Activated CD4-positive, alpha-beta T cell treated with anti-CD3 and anti-CD28 coated beads for 24 hours (primary cell): ENCODE results near the gene BST2.

Experiments used
- DNase-seq, 2 donors: peaks; one replicate each; pipeline ENCODE4 v3.0.0-alpha.2; 2020; ENCODE audit warnings: low read depth in 2 of 2

BST2 gene, protein sequence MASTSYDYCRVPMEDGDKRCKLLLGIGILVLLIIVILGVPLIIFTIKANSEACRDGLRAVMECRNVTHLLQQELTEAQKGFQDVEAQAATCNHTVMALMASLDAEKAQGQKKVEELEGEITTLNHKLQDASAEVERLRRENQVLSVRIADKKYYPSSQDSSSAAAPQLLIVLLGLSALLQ

DNA sequence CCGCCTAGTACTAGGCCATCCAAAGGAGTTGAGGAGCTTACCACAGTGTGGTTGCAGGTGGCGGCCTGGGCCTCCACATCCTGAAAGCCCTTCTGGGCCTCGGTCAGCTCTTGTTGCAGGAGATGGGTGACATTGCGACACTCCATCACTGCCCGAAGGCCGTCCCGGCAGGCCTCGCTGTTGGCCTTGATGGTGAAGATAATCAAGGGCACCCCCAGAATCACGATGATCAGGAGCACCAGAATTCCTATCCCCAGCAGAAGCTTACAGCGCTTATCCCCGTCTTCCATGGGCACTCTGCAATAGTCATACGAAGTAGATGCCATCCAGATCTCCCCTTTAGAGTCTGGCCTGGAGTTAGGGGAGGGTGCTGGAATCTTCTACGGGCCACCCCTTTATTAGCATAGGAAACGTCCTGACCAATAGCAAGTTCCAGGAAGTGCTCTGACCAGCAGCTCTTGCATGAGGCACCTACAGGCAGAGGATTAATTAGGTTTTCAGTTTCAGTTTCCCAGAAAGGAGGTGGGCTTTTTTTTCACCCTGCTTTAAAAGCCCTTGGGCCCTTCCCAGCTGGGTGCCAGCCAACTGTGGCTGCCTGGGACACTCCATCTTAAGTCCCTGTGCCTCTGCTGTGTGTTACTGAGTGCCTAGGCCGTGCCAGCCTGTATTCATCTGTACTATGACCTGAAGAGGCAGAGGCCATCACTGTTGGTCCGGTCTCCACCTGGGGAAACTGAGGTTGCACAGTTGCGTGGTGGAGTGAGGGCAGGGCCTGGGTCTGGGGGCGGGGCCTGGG is at the start of gene BST2:
TSS of gene BST2 (minus strand) at position 381 of the 796 bp plus-strand sequence. CDS start at position 326, 55 bp downstream.
- no peak for DNase-seq

DNA sequence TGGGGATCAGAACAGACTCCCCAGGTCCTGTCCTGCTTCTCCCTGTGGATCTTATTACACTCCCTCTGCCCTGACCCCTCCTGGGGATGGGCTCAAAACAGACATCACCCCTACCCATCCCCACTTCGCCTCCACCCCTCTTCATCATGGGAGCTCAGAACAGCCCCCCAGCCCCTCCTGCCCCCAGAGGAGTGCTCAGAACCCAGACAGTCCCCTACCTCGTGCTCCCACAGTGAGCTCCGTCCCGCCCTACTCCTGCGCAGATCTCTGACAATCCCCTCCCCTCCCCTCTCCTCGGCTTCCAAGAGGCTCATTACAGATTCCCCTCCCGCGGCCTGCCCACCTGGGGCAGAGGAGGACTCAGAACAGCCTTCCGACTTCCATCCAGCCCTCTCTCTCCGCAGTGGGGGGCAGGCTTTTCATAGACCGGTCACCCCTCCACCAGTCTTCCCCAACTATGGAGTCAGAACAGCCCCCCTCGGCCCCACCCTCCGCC is 49.2 kb upstream of the BST2 start:
- no peak for DNase-seq

DNA sequence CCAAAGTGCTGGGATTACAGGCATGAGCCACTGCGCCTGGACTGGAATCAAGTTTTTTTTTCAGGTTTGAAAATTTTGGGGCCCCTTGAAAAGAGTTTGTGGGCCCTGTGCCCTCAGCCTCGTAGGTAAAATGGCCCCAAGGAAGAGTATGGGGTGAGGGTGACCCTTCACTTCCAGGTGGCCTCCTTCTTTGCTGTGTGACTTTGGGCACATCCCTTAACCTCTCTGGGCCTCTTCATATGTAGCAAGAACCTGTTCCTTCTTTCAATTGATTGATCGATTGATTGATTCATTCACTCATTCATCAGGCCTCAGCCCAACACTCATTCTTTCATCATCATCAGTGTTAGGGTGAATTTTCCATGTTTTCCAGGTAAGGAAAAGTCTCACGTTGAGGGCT is 46.4 kb upstream of the BST2 start:
- no peak for DNase-seq

DNA sequence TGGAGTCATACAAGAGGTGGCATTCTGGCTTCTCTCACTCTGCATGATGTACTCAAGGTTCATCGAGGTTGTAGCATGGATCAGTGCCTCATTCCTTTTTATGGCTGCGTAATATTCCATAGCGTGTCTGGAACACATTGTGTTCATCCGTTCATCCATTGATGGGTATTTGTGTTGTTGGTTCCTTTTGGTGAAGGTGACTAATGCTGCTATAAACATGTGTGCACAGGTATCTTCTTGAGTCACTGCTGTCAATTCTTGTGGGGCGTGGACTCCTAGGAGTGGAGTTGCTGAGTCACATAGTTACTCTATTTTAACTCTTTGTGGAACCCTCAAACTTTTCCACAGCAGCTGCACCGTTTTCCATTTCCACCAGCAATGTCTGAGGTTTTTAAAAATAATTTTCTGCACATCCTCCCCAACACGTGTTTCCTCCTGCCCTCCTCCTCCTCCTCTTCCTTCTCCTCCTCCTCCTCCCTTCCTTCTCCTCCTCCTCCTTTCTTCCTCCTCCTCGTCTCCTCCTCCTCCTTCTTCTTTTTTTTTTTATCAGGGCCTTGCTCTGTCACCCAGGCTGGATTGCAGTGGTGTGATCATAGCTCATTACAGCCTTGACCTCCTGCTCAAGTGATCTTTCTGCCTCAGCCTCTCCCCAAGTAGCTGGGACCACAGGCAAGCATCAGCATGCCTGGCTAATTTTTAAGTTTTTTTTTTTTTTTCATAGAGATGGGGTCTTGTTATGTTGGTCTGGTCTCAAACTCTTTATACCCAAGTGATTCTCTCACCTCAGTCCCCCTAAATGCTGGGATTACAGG is 45.0 kb upstream of the BST2 start:
- DNase-seq = peak; percentile 22 to 36

DNA sequence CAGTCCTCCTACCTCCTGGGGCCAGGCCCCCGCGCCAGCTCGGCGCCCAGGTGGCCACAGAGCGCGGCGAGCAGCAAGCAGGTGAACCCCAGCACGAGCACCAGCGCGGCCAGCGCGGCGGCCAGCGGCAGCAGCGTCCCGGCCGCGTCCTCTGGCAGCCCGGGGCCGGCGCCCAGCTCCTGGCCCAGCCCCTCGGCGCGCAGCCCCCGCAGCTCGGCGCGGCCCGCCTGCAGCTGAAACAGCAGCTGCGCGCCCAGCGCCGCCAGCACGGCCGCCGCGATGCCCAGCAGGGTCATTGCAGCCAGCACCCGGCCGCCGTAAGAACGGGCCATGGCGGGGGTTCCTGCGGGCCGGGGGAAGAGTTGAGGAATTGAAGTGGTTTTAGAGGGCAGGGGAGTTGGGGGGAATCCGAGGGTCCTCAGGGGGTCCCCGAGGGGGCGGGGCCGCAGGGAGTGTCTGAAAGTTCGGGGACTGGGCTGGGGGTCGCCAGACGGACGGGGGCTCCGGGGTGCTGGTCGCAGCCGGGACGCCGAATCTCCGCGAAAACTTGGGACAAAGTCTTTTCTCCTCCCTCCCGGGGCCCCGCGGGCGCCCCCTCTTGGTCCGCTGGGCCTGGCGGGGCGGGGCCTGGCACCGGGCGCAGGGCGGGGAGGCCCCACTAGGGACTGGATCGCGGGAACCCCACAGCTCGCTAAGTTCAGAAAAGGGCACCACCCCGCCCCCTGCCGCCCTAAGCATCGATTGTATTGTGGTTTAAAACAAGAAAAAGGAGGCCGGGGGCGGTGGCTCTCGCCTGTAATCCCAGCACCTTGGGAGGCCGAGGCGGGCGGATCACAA is 42.9 kb upstream of the BST2 start, which contains the start of gene TMEM221:
TSS of gene TMEM221 (minus strand) at position 538 of the 837 bp plus-strand sequence. CDS start at position 332, 206 bp downstream.
- DNase-seq = peak in 1 of 2 donors; percentile 52

DNA sequence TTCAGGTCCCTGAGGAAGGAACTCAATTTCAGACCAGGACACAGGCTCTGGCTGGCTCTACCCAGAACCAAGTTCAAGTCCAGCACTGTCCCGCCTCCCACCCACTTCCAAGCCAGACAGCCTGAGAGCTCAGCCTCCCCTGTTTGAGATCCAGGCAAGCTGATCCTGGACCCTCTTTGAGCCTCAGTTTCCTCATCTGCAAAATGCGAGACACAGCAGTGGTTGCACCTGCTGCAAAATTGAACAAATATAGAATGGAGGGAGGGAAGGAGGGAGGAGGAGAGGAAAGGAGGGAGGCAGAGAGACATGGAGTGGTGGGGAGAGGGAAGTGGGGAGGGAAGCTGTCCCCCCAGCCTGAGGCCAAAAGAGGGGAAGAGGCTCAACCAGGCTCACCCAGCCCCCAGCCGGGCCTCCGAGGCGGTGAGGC is 42.3 kb upstream of the BST2 start:
- DNase-seq = no peak

DNA sequence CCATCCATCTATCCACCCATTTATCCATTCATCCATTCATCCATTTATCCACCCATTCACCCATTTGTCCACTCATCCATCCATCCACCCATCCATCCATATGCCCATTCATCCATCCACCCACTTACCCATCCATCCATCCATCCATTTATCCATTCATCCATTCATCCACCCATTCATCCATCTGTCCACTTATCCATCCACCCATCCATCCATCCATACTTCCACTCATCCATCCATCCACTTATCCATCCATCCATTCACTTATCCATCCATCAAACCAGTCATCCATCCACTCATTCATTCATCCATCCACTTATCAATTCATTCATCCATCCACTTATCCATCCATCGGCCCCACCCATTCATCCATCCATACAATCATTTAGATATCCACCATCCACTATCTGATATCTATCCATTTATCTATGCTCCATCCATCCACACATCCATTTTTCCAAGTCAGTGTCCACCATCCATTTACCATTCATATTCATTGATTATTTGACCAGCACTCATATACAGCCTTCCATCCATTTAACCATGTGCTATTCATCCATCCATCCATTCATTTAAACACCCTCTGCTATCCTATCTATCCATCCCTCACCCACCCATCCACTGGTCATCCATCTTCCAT is 40.2 kb upstream of the BST2 start:
- DNase-seq = no peak

DNA sequence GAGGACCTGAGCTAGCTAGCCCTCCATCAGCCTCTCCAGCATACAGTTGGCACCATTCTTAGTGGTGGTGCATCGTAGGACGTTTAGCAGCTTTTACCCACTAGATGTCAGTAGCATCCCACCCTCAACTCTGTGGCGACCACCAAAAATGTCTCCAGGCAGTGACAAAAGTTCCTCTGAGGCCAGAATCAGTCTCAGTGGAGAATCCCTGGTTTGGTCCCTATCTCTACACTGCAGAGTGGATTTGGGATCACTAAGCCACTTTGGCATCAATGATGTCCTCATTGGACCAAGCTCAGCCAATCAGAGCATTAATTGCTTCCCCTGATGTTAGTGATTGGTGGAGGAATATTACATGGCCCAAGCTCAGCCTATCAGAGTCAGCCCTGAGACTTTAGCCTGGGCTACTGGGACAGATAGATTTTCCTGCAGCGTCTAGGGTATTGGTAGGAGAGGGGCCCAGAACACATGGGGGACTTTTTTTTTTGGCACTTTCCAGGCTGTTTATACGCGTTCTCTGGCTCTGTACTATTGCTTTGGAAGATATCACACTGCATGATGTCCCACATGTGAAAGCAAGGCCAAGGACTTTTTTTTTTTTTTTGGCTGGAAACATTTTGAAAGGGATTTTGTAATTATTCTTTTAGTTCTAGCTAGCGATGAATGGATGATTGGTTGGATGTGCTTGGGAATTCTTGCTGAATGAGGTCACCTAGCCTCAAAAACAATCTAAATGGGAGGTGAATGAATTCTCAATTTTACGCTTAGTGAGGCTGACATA is 36.0 kb upstream of the BST2 start:
- no peak for DNase-seq

DNA sequence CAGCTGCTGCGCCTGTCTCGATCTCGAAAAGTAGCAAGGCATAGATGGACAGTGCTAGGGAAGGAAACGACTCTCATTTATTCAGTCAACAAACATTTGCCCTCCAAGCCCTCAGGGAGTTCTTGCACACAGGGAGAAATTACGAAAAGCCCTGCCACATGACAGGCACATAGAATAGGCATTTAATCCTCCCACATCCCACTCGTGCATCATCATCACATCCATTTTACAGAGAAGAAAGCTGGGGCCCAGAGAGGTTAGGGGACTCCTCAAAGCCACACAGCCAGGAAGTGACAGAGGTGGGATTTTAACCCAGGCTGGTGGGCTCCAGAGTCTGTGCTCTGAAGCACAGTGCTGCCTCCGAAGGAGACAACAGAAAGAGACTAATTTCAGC is 31.4 kb upstream of the BST2 start:
- DNase-seq = no peak

DNA sequence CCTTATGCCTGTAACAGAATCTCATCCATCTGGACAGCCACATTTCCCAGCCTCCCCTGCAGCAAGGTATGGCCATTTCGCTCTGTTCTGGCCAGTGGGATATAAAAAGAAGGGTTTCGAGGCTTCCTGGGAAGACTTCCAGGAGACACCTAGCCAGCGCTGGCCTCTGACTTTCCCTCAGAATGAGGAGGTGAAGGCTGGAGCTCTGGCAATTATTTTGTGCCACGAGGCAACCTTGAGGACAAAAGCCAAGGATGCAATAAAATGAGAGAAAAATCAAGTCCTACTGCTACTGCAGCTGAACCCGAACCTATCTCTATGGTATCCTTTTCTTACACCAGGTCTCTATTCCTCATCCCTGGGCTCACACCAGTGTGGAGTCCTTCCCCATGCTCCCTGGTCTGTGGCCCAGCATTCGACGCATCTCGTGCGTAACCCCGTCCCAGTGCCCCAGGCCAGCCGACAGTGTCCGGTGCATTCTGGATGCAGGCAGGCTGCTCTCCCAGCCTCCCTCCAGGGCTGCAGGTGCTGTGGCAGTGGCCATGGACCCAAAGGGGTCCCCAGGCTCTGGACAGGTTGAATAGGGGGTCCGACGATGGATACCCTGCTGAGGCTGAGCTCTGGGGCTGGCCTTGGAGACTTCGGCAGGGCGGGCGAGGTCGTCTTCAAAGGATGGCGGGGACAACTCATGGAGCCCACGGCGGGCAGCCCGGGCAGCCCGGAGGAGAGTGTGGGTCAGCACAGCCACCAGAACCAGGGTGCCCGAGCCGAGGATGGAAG is 30.9 kb upstream of the BST2 start:
- DNase-seq = no peak

DNA sequence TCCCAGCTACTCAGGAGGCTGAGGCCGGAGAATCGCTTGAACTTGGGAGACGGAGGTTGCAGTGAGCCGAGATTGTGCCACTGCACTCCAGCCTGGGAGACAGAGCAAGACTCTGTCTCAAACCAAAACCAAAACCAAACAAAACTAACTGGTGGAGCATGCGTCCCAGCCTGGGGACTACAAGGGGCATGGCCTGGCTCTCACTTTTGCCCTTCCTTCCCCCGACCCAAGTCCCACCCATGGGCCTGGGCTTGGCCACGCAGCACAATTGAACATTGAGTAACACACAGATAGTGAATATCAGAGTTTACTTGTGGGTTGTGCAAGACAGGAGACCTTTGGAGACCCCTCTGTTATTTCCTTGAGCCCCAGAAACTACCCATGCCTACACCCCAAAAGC is 29.8 kb upstream of the BST2 start:
- no peak for DNase-seq

DNA sequence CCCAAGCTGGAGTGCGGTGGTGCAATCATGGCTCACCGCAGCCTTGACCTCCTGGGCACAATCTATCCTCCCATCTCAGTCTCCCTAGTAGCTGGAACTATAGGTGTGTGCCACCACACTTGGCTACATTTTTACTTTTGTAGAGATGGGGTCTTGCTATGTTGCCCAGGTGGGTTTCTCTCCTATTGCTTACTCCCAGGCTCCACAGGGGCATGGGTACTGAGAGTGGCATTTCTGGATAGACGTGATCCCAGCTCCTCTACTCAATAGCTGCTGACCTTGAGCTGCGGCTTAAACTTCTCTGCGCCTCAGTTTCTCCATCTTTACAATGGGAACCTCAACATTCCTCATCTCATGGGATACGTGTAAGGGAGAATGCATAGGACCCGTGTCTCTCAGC is 26.0 kb upstream of the BST2 start:
- DNase-seq = no peak

DNA sequence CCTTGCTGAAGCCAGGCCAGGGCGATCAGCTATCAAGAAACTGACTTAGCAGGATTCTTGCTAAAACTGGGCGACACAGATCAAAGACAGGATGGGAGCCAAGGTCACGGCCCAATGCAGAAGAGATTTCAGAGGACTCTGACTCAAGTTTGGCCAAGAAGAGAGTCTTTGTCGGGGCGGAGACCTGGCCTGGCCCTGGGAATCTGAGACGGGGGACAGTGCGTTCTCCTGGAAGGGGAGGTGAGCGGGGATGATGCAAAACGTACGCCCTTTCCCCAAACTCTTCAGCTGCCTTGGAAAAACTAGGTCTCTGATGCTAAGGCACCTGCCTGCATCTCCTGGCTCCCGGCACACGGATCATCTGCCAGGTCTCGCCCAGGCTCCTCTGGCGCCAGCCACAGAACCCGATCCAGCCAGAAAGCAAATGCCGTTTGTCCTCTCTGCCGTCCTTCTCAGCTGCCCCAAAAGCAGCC is 24.2 kb upstream of the BST2 start:
- no peak for DNase-seq

DNA sequence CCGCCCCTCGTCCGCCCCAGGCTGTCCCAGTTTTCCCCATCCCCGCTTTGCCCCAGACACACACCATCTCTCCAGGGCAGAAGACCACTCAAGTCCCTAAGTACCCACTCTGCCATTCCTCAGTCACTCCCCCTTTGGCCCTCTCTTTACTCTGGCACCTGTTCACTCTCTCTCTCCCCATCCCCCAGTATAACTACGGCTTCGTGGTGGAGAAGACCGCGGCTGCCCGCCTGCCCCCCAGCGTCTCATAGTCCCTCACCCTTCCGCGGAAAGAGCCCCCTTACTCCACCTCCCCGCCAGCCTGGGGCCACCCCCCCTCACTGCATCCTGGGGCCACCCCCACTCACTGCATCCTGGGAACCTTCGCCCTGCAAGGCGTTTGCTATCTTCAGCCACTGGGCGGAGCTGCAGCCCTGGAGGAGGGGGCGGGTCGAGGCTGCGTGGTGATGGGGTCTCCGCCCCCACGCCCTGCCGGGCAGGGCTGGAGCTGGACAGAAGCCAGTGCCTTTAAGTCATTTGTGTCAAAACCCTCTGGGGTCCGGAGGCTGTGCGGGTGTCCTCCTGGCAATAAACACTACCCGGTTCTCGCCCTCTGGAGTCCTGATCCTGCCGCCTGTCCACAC is 19.4 kb upstream of the BST2 start:
- DNase-seq = no peak

DNA sequence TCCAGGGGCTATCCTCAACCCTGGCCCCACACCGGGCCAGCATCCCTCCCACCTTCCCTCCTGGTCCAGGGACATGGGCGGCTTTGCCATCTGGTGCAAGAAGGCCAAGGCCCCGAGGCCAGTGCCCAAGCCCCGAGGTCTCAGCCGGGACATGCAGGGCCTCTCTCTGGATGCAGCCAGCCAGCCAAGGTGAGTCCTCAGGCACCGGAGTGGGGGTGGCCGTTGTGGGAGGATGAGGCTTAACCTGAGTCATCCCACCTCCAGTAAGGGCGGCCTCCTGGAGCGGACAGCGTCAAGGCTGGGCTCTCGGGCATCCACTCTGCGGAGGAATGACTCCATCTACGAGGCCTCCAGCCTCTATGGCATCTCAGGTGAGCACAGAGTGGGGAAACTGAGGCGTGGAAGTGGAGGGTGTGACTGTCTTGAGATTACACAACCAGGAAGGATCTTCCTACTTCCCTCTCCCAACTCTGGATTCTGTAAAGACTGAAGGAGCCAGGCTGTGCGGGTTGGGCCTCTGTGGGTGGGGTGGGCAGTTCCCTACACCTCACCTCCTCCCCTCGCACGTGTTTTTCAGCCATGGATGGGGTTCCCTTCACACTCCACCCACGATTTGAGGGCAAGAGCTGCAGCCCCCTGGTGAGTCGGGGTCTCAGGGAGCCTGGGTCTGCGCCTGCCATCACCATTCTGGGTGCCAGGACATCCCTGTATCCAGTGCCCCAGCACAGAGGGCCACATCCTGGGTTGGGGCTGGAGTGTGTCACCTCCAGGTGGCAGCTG is 18.2 kb upstream of the BST2 start:
- no peak for DNase-seq

DNA sequence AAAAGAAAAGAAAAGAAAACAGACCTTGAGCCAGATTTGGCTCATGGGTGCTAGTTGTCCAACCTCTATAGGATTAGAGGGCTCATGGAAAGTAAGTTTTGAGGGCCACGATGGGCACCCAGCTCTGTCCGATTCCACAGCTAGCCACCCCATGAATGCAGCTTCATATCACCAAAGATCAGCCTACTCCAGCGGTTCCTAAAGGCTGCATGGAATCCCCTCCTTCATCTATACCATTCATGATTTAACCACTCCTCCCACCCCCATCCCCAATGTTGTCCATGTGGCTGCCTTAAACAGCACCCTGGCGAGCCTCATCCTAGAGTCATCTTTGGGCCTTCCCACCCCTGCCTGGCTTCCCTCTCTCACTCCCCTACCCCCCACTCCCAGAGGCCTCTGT is 16.5 kb upstream of the BST2 start:
- no peak for DNase-seq

DNA sequence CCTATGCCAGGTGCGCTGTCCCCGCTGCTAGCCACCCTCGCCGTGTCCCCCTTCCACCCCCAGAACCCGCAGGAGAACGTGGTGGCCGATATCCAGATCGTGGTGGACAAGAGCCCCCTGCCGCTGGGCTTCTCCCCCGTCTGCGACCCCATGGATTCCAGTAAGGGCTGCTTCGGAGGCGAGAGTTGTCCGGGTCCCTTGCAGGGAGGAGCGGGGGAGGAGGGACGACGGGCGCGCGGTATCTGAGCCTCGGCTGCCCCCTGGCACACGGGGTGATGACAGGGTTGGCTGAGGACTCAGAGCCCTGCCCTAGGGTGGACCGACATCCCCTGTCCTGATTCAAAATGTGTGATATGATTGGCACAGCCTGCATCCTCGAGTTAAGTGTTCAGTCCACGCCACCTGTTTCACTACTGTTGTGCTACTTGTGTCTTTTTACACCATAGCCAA is 15.1 kb upstream of the BST2 start:
- no peak for DNase-seq
